Measurements from ENCODE around the gene HINFP.
A peak's percentile ranks its signal among the peaks of the same experiment; 100 is the strongest.
"Not testable (repeated sequence)": the region's sequence is repeated elsewhere in the genome, so short reads cannot be mapped to it uniquely, and the experiment has no call there.

The HINFP gene

DNA sequence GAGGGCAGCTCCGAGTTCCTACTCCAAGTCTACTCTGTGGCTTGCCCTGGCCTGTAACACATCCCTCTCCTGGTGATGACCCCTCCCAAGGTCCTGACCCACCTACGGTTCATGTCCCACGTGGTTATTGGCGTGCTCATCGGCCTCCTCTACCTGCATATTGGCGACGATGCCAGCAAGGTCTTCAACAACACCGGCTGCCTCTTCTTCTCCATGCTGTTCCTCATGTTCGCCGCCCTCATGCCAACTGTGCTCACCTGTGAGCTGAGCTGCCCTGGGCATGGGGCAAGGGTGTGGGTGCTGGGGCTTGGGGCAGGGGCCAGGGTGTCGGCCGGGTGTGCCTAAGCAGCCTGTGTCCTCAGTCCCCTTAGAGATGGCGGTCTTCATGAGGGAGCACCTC, 37.1 kb downstream of the HINFP start:
- DNase-seq, result no peak

- DNase-seq, result no peak
These were observed 38.8 kb downstream of the HINFP start for GRCh38 chr11:119160151-119160550.

DNA sequence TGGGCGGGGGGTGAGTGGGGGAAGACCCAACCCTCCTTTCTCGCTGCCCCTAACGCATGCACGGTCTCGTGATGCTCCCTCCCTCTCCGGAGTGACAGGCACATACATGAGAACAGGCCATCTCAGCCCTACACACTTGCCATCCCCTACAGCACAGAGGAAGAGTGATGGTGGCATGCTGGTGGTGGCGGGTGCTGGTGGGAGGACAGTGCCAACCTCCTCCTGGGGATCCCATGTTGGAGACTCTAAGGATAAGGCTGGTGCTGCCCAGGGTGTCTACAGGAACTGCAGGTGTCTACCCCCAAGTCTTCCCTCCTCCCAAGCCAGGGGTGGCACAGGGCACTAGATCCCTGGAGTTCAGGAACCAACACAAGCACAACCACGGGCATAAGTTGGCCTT, 40.5 kb downstream of the HINFP start:
- no peak for DNase-seq

- DNase-seq, result no peak
These were observed 45.1 kb downstream of the HINFP start for GRCh38 chr11:119166368-119167076.

DNA sequence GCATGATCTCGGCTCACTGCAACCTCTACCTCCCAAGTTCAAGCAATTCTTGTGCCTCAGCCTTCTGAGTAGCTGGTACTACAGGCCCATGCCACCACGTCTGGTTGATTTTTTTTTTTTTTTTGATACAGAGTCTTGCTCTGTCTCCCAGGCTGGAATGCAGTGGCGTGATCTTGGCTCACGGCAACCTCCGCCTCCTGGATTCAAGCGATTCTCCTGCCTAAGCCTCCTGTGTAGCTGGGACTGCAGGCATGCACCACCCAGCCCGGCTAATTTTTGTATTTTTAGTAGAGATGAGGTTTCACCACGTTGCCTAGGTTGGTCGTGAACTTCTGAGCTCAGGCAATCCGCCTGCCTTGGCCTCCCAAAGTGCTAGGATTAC, 45.7 kb downstream of the HINFP start:
- DNase-seq, result not testable (repeated sequence)

DNA sequence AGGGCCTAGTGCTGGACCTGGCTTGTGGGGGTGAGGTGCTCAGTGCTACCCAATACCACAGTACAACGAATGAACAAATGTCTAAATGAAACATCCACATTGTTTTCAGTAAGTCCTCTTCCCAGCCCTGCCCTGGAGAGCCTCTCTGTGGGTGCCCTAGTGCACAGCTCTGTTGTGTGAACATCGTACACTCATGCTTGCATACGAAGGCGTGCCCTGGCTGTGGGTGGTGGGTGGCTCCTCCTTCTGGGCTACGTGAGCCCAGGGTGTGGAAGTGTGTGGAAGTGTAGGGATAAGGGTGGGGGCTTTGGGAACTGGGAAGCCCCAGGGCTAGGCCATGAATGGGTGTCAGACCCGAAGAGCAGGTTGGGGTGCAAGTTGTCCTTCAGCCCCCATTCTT, 46.6 kb downstream of the HINFP start:
- no peak for DNase-seq

DNA sequence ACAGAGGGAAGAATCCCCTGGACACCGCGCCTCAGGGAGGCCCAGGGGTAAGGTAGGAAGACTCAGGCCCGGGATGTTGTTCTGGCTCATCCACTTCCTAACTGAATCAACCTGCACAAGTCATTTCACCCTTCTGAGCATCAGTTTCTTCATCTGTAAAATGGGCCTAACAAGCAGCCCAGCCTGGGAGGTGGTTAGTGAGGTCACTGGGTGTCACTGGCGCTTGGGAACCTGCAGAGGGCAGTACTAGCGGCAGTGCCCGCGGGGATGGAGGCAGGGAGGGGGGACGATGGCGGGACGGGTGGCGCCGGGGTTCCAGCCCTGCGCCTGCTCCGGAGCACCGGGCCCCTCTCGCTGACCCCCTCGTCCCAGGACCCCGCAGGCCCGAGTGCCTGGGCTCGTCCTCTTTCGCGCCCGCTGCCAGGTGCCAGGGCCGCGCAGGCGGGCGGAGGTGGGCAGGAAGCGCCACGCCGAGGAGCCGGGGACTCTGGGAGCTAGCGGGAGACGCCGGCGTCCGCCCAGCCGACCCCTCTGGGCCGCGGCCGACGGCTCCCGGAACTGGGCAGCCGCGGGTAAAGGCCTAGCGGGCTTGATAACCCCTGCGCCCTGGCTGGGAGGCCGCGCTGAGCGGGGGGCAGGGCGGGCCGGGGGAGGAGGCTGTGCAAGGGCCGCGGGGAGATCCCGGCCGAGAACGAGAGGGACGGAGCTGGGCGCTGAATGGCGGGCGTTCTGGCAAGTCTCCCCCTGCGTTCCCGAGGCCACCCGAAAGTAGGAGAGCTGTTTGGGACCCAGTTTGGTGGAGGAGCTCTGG, 47.3 kb downstream of the HINFP start, which contains the start of gene NLRX1:
Gene NLRX1, plus strand, starts transcription at position 255 of the 811 bp plus-strand sequence. CDS start 2,679 bp downstream, outside the sequence.
- peak; percentile 83 to 85 for DNase-seq

- DNase-seq, result peak; percentile 28 to 41
These were observed 47.9 kb downstream of the HINFP start for GRCh38 chr11:119169282-119169719.

DNA sequence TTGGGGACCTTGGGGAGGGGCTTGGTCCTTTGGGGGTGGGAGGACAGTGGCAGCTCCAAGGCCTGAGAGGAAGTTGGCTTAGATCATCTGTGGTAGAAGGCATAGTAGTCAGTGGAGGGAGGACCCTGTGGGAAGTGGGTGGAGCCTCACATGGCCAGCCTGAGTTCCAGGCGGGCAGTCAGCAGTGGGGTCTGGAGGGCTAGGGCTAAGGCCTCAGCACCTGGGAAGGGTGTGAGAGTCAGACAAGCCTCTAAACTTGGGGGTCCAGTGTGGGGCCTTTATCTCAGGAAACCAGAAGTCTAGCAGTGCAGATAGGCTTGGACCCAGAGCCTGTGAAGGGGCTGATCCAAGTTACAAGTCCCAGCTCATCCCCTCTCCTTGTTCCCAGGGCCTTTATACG, 51.1 kb downstream of the HINFP start:
- no peak for DNase-seq

- DNase-seq, result no peak
These were observed 52.1 kb downstream of the HINFP start for GRCh38 chr11:119173453-119173852.

- no peak for DNase-seq
These were observed 54.2 kb downstream of the HINFP start for GRCh38 chr11:119175493-119176077.

DNA sequence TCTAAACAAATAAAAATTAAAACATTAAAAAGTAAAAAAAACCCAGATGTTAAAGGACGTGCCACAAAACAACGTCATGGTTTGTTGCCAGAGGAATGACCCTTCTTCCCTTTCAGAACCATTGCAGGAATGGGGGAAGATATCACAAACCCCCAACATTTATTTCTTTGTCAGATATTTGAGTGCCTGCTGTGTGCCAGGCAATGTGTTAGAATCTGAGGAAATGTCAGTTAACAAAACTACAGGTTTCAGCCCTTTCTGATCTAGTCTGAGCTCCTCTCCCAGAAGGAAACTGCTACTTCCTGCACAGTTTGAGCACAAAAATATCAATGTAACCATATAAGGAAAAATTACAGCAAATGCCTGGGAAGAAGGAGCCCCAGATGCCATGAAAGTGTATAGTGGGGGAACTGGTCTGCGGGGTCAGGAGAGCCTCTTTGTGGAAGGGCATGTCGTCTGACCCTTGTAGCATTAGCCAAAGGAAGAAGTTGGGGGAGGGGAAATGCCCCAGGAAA, 56.8 kb downstream of the HINFP start:
- DNase-seq, result no peak

- DNase-seq, result no peak
These were observed 58.0 kb downstream of the HINFP start for GRCh38 chr11:119179342-119179741.

DNA sequence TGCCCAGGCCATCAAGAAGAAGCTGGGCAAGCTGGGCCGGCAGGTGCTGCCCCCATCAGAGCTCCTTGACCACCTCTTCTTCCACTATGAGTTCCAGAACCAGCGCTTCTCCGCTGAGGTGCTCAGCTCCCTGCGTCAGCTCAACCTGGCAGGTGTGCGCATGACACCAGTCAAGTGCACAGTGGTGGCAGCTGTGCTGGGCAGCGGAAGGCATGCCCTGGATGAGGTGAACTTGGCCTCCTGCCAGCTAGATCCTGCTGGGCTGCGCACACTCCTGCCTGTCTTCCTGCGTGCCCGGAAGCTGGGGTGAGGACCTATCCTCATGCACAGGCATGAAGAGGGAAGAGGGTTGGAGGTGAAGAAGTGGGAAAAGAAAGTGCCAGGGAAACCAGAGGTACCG, 58.6 kb downstream of the HINFP start:
- no peak for DNase-seq

- no peak for DNase-seq
These were observed 59.6 kb downstream of the HINFP start for GRCh38 chr11:119180729-119181676.

GRCh38 chr11:119181677-119182412, 60.5 kb downstream of the HINFP start:
- no peak for DNase-seq

GRCh38 chr11:119184399-119184798, 63.0 kb downstream of the HINFP start:
- DNase-seq, result not testable (repeated sequence)
